Endothelial cell of umbilical vein (primary cell): ENCODE results near the gene TARBP1. TPM values are rescaled to one million over a fixed set of nuclear protein-coding genes. Genes with fewer than 3 reads are reported as not detected.

Experiments used
- BruUV-seq: library from RNA; stranded (reverse); fragments of 400-500 nt; replicated peaks from 2 replicates; lab custom pipeline; 2021; lab: Mats Ljungman, UMichigan
- CTCF ChIA-PET: fragments of 300-600, 350-600 bp; sonication (Branson Sonifier 250); formaldehyde crosslinking; loops from one replicate; lab custom pipeline; 2021; ENCODE audit warnings: antibody characterized with exemption, inconsistent platforms; lab: Charles Lee
- POLR2A ChIA-PET: fragments of 300-600, 350-600 bp; sonication (Branson Sonifier 250); formaldehyde crosslinking; loops from one replicate; lab custom pipeline; 2021; ENCODE audit warnings: antibody characterized with exemption, inconsistent platforms; lab: Charles Lee
- DNase-seq: peaks from one replicate; pipeline ENCODE4 v3.0.0-alpha.2; 2011; ENCODE audit warnings: low read depth, low spot score
- FAIRE-seq: peaks from 2 replicates; lab custom pipeline; 2011; peaks lifted over from hg19 to GRCh38; lab: Jason Lieb, UNC
- H2AFZ ChIP-seq: 2 replicates; pipeline ENCODE4 v1.6.0; 2012; ENCODE audit warnings: low read depth, low read length, control low read depth, inconsistent platforms
- H3K27ac ChIP-seq: 2 replicates; pipeline ENCODE4 v1.5.1; 2011; ENCODE audit warnings: low read depth, mild to moderate bottlenecking, control low read depth, low read length, moderate library complexity; ENCODE audit not compliant: insufficient read depth
- H3K27me3 ChIP-seq, 2 experiments: 2 replicates each; pipeline versions ENCODE4 v1.6.0 to v1.6.1; 2011; ENCODE audit warnings: low read length in 2 of 2, mixed read lengths in 1 of 2; ENCODE audit not compliant: control insufficient read depth in 2 of 2, insufficient read depth in 2 of 2
- H3K36me3 ChIP-seq, 2 experiments: 2 replicates in 1 of 2; 3 replicates in 1 of 2; pipeline ENCODE4 v1.5.1; 2011; ENCODE audit warnings: low read length in 2 of 2, mild to moderate bottlenecking in 1 of 2, moderate library complexity in 1 of 2; ENCODE audit not compliant: control insufficient read depth in 2 of 2, insufficient read depth in 2 of 2; ENCODE audit errors: extremely low read depth in 1 of 2
- H3K4me1 ChIP-seq: 3 replicates; pipeline ENCODE4 v1.5.1; 2011; ENCODE audit warnings: mild to moderate bottlenecking, low read length; ENCODE audit not compliant: control insufficient read depth, insufficient read depth; ENCODE audit errors: extremely low read depth
- H3K4me2 ChIP-seq: 2 replicates; pipeline ENCODE4 v1.6.1; 2011; ENCODE audit warnings: low read length, control low read depth, mixed read lengths; ENCODE audit not compliant: insufficient read depth
- H3K4me3 ChIP-seq, 3 experiments: fragments of 200-600 bp in 1 of 3; sonication (generic), shearing (Covaris generic) in 1 of 3; replicated peaks in 1 of 3; 2 replicates each; pipeline ENCODE4 v1.5.1; 2011 to 2016; ENCODE audit warnings: control low read depth in 3 of 3, low read length in 3 of 3, mild to moderate bottlenecking in 2 of 3, inconsistent platforms in 1 of 3, low read depth in 1 of 3, moderate library complexity in 1 of 3; ENCODE audit not compliant: insufficient read depth in 1 of 3
- H3K79me2 ChIP-seq: 2 replicates; pipeline ENCODE4 v1.6.0; 2012; ENCODE audit warnings: low read length, inconsistent platforms; ENCODE audit not compliant: control insufficient read depth, insufficient read depth
- H3K9ac ChIP-seq: replicated peaks from 2 replicates; pipeline ENCODE3; 2011; ENCODE audit warnings: low read length, control low read depth; ENCODE audit not compliant: insufficient read depth; ENCODE audit errors: extremely low read depth
- H3K9me1 ChIP-seq: replicated peaks from 3 replicates; pipeline ENCODE4 v1.6.0; 2011; ENCODE audit warnings: mild to moderate bottlenecking, low read length; ENCODE audit not compliant: control insufficient read depth, insufficient read depth; ENCODE audit errors: extremely low read depth
- H3K9me3 ChIP-seq: replicated peaks from 2 replicates; pipeline ENCODE4 v1.5.1; 2012; ENCODE audit warnings: low read length, inconsistent platforms; ENCODE audit not compliant: control insufficient read depth, insufficient read depth
- H4K20me1 ChIP-seq: replicated peaks from 2 replicates; pipeline ENCODE3; 2011; ENCODE audit warnings: mild to moderate bottlenecking, low read length; ENCODE audit not compliant: control insufficient read depth, insufficient read depth; ENCODE audit errors: extremely low read depth
- CTCF ChIP-seq, 2 donors: IDR thresholded peaks; 1 replicate in 1 of 2; 2 replicates in 1 of 2; pipeline ENCODE4 v1.5.1; 2011; ENCODE audit warnings: low read length in 2 of 2, mild to moderate bottlenecking in 2 of 2, moderate library complexity in 2 of 2, control low read depth in 1 of 2, inconsistent platforms in 1 of 2, low read depth in 1 of 2; ENCODE audit not compliant: insufficient read depth in 1 of 2; ENCODE audit errors: extremely low read depth in 1 of 2
- EZH2 ChIP-seq: IDR thresholded peaks from 2 replicates; pipeline ENCODE4 v1.6.1; 2012; ENCODE audit warnings: borderline replicate concordance, low read depth, mild to moderate bottlenecking, moderate library complexity, low read length, inconsistent platforms; ENCODE audit not compliant: severe bottlenecking
- FOS ChIP-seq: IDR thresholded peaks from 2 replicates; pipeline ENCODE4 v1.6.1; 2011; ENCODE audit warnings: mild to moderate bottlenecking, low read length, moderate library complexity, borderline replicate concordance; ENCODE audit not compliant: insufficient read depth
- GATA2 ChIP-seq: IDR thresholded peaks from 2 replicates; pipeline ENCODE4 v1.7.0; 2011; ENCODE audit warnings: low read depth, mild to moderate bottlenecking, moderate library complexity, mixed read lengths, low read length; ENCODE audit not compliant: insufficient read length, insufficient read depth
- JUN ChIP-seq: IDR thresholded peaks from 2 replicates; pipeline ENCODE4 v1.6.1; 2011; ENCODE audit warnings: borderline replicate concordance, low read depth; ENCODE audit not compliant: insufficient read length, insufficient read depth
- MYC ChIP-seq: IDR thresholded peaks from one replicate; pipeline ENCODE4 v1.6.1; 2011; ENCODE audit warnings: mild to moderate bottlenecking, low read depth, low read length
- POLR2A ChIP-seq: IDR thresholded peaks from 2 replicates; pipeline ENCODE4 v1.6.1; 2012; ENCODE audit warnings: low read depth, mild to moderate bottlenecking, control low read depth, low read length
- POLR2AphosphoS5 ChIP-seq: IDR thresholded peaks from 2 replicates; pipeline ENCODE4 v1.6.1; 2012; ENCODE audit warnings: low read depth, mild to moderate bottlenecking, control low read depth, low read length, moderate library complexity; ENCODE audit not compliant: insufficient read depth
- dilution Hi-C: fragments of 300-500 bp; cut with MboI; formaldehyde crosslinking; loops from one replicate; pipeline ENCODE4 v1.15.0; 2019; ENCODE audit warnings: low sequenced_read_pairs; ENCODE audit not compliant: extremely low pct_ligation_motif_present
- intact Hi-C: fragments of 100-400 bp; cut with micrococcal nuclease; formaldehyde crosslinking; loops from one replicate; pipeline ENCODE4 v1.10.0; 2022
- polyA plus RNA-seq, 4 experiments: library from polyadenylated mRNA; depleted of rRNA in 3 of 4; stranded (reverse) in 3 of 4; unstranded in 1 of 4; fragments of >200 nt; gene quantifications; 2 replicates each; pipeline versions ENCODE4 v1.2.1 to v1.2.3, GENCODE V29; 2011 to 2012; ENCODE audit warnings: missing spikeins in 1 of 4
- total RNA-seq: library from RNA; stranded (reverse); gene quantifications from 2 replicates; pipeline ENCODE4 v1.2.3, GENCODE V29; 2021

Gene TARBP1
- total and polyA plus RNA-seq, 2 donors (not counting 3 experiments of a cell fraction or from before 2014, with no cell fraction given): 17.3 to 23.4 TPM

- no peak overlapping the region for H3K27ac ChIP-seq
- H2AFZ ChIP-seq: no peak overlapping the region
- intact Hi-C loops (no loop called here), dilution Hi-C loops (no loop called here)
- ChIA-PET CTCF (interaction anchor here (1.0 kb wide), 1 partner anchor 9 kb away, joined by 4 read pairs; no protein-coding TSS in a partner anchor), POLR2A (no interaction called here)
- H3K27me3 ChIP-seq: no peaks in the 10 kb centered on the region
- H3K36me3 ChIP-seq: peaks cover 0 to 2% of the 10 kb centered on the region in 2 experiments
- H3K9me1 ChIP-seq: no peaks in the 10 kb centered on the region
- no peaks in the 10 kb centered on the region for H3K9me3 ChIP-seq
- BruUV-seq: no TSS peak
- no peaks in the 10 kb centered on the region for H3K79me2 ChIP-seq
- TF ChIP-seq CTCF (IDR thresholded peaks at IDR 0.05; ENCODE audit: extremely low read depth in 1 of 2, insufficient read depth in 1 of 2, low read depth in 1 of 2, low read length in 2 of 2) (no peak), FOS (no peak), JUN (no peak), EZH2 (no peak), GATA2 (no peak), MYC (no peak), POLR2AphosphoS5 (no peak), POLR2A (no peak)
- no peak overlapping the region for H3K4me2 ChIP-seq
- DNase-seq: peak; percentile 31
- H4K20me1 ChIP-seq: no peaks in the 10 kb centered on the region
- H3K4me1 ChIP-seq: peaks cover 19% of the 10 kb centered on the region
- FAIRE-seq: no peak
- H3K9ac ChIP-seq: no peak overlapping the region
- no peak overlapping the region for H3K4me3 ChIP-seq
Measured at GRCh38 chr1:234427950-234428646, 50.9 kb downstream of the TARBP1 start.
